Measurements from ENCODE around the gene PAGE3.

The PAGE3 gene

DNA sequence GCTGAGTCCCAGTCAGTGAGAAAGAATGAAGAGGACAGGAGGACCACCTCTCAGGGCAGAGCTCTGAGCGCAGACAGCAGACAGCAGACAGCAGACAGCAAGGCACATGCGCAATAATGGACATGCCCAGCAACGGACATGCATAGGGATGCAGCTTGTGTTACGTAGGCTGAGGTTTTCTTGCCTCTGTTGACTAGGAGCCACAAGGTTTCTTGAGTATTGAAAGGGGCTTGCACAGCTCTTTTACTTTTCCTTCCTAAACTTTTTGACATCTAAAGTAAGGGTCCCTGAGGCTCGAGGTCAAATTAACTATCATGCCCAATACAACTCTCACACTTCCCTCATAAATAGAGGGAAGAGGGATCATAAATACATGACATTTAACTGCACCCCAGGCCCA is at the start of gene PAGE3:
Gene PAGE3 (minus strand): TSS at position 101 of the 400 bp plus-strand sequence. CDS start 1,013 bp downstream, outside the sequence.
- Histone ChIP-seq H3K4me1 (ENCODE audit: control insufficient read depth, insufficient read depth, low read length) (no peaks in the 10 kb centered on the region), H3K27me3 (ENCODE audit: control insufficient read depth in 1 of 2, insufficient read depth in 2 of 2, low read length in 2 of 2) (peaks cover 0 to 11% of the 10 kb centered on the region in 2 donors), H3K9me3 (ENCODE audit: control insufficient read depth in 2 of 2, low read length in 2 of 2) (peaks cover 0 to 3% of the 10 kb centered on the region in 2 donors), H3K27ac (ENCODE audit: low read length) (no peak within 1 kb of the TSS), H3K4me3 (ENCODE audit: low read length in 2 of 2) (no peak within 1 kb of the TSS), H3K36me3 (ENCODE audit: control insufficient read depth in 2 of 2, insufficient read depth in 2 of 2, low read length in 2 of 2) (no peaks in the 10 kb centered on the region), H3K9ac (ENCODE audit: low read length in 2 of 2) (no peak within 1 kb of the TSS)

DNA sequence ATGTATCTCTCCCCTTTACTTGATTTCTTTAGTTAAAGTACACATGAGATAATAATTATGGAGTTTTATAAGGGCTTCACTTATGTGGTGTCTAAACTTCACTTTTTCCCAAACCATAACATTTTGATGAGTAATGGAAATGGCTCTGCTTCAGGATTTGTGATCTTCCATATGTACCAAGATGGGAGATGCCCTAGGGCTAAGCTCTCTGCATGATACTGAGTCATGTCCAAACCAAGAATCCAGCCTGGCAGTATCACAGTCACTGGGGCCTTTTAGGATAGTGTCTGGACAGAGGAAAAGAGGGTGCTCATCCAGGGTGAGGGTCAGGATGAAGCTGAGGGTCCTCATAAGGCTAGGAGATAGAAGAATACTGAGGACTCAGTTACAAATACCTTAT is 47.9 kb upstream of the PAGE3 start:
- H3K4me1 ChIP-seq (ENCODE audit: control insufficient read depth, insufficient read depth, low read length): no peaks in the 10 kb centered on the region
- no peaks in the 10 kb centered on the region for H3K36me3 ChIP-seq (ENCODE audit: control insufficient read depth in 2 of 2, insufficient read depth in 2 of 2, low read length in 2 of 2)
- H3K4me3 ChIP-seq (ENCODE audit: low read length in 2 of 2): no peak overlapping the region
- H3K27me3 ChIP-seq (ENCODE audit: control insufficient read depth in 1 of 2, insufficient read depth in 2 of 2, low read length in 2 of 2): no peaks in the 10 kb centered on the region
- H3K27ac ChIP-seq (ENCODE audit: low read length): no peak overlapping the region
- H3K9me3 ChIP-seq (ENCODE audit: control insufficient read depth in 2 of 2, low read length in 2 of 2): peaks cover 0 to 4% of the 10 kb centered on the region in 2 donors
- no peak overlapping the region for H3K9ac ChIP-seq (ENCODE audit: low read length in 2 of 2)

DNA sequence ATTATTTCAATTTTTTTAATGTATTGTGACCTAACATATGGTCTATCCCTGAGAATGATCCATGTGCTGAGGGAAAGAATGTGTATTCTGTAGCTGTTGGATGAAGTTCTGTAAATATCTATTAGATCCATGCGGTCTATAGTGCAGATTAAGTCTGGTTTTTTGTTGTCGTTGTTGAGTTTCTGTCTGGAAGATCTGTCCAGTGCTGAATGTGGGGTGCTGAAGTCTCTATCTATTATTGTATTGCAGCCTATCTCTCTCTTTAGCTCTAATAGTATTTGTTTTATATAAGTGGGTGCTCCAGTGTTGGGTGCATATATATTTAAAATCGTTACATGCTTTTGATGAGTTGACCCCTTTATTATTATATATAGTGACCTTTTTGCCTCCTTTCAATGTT is 26.2 kb upstream of the PAGE3 start:
- Histone ChIP-seq H3K36me3 (ENCODE audit: control insufficient read depth in 2 of 2, insufficient read depth in 2 of 2, low read length in 2 of 2) (no peaks in the 10 kb centered on the region), H3K9me3 (ENCODE audit: control insufficient read depth in 2 of 2, low read length in 2 of 2) (peaks cover 0 to 4% of the 10 kb centered on the region in 2 donors), H3K27me3 (ENCODE audit: control insufficient read depth in 1 of 2, insufficient read depth in 2 of 2, low read length in 2 of 2) (no peaks in the 10 kb centered on the region), H3K27ac (ENCODE audit: low read length) (no peak overlapping the region), H3K9ac (ENCODE audit: low read length in 2 of 2) (no peak overlapping the region), H3K4me3 (ENCODE audit: low read length in 2 of 2) (no peak overlapping the region), H3K4me1 (ENCODE audit: control insufficient read depth, insufficient read depth, low read length) (no peaks in the 10 kb centered on the region)

GRCh38 chrX:55279832-55280231 is 15.1 kb upstream of the PAGE3 start:
- Histone ChIP-seq H3K9me3 (ENCODE audit: control insufficient read depth in 2 of 2, low read length in 2 of 2) (no peaks in the 10 kb centered on the region), H3K9ac (ENCODE audit: low read length in 2 of 2) (no peak overlapping the region)

GRCh38 chrX:55260806-55261205 is 3.9 kb downstream of the PAGE3 start:
- Histone ChIP-seq H3K9me3 (ENCODE audit: control insufficient read depth in 2 of 2, low read length in 2 of 2) (no peaks in the 10 kb centered on the region), H3K4me3 (ENCODE audit: low read length in 2 of 2) (no peak overlapping the region)

More at GRCh38 chrX:55279832-55280231, 15.1 kb upstream of the PAGE3 start:
- Histone ChIP-seq H3K27ac (ENCODE audit: low read length) (no peak overlapping the region), H3K36me3 (ENCODE audit: control insufficient read depth in 2 of 2, insufficient read depth in 2 of 2, low read length in 2 of 2) (no peaks in the 10 kb centered on the region), H3K4me1 (ENCODE audit: control insufficient read depth, insufficient read depth, low read length) (no peaks in the 10 kb centered on the region), H3K27me3 (ENCODE audit: control insufficient read depth in 1 of 2, insufficient read depth in 2 of 2, low read length in 2 of 2) (no peaks in the 10 kb centered on the region), H3K4me3 (ENCODE audit: low read length in 2 of 2) (no peak overlapping the region)

DNA sequence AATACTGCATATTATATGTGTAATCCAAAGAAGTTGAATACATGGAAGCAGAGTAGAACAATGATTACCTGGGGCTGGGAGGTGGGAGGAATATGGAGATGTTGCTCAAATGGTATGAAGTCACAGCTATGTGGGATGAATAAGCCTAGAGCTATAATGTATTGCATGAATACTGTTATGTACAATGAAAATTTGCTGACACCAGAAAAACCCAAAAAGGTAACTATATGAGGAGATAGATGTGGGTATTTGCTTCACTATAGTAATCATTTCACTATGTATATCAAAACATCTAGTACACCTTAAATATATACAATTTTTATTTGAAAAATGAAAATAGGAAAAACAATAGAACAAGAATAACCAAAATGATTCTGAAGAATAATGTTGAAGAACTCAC is 11.2 kb downstream of the PAGE3 start:
- Histone ChIP-seq H3K9ac (ENCODE audit: low read length in 2 of 2) (no peak overlapping the region), H3K4me3 (ENCODE audit: low read length in 2 of 2) (no peak overlapping the region), H3K9me3 (ENCODE audit: control insufficient read depth in 2 of 2, low read length in 2 of 2) (peaks cover 0 to 2% of the 10 kb centered on the region in 2 donors), H3K36me3 (ENCODE audit: control insufficient read depth in 2 of 2, insufficient read depth in 2 of 2, low read length in 2 of 2) (no peaks in the 10 kb centered on the region), H3K4me1 (ENCODE audit: control insufficient read depth, insufficient read depth, low read length) (no peaks in the 10 kb centered on the region), H3K27me3 (ENCODE audit: control insufficient read depth in 1 of 2, insufficient read depth in 2 of 2, low read length in 2 of 2) (no peaks in the 10 kb centered on the region), H3K27ac (ENCODE audit: low read length) (no peak overlapping the region)

More at GRCh38 chrX:55260806-55261205, 3.9 kb downstream of the PAGE3 start:
- Histone ChIP-seq H3K27me3 (ENCODE audit: control insufficient read depth in 1 of 2, insufficient read depth in 2 of 2, low read length in 2 of 2) (peaks cover 0 to 11% of the 10 kb centered on the region in 2 donors), H3K9ac (ENCODE audit: low read length in 2 of 2) (no peak overlapping the region), H3K4me1 (ENCODE audit: control insufficient read depth, insufficient read depth, low read length) (no peaks in the 10 kb centered on the region), H3K36me3 (ENCODE audit: control insufficient read depth in 2 of 2, insufficient read depth in 2 of 2, low read length in 2 of 2) (no peaks in the 10 kb centered on the region), H3K27ac (ENCODE audit: low read length) (no peak overlapping the region)

GRCh38 chrX:55240788-55241340 is 23.9 kb downstream of the PAGE3 start:
- Histone ChIP-seq H3K4me3 (ENCODE audit: low read length in 2 of 2) (no peak overlapping the region), H3K9me3 (ENCODE audit: control insufficient read depth in 2 of 2, low read length in 2 of 2) (no peaks in the 10 kb centered on the region), H3K27ac (ENCODE audit: low read length) (no peak overlapping the region), H3K9ac (ENCODE audit: low read length in 2 of 2) (no peak overlapping the region), H3K36me3 (ENCODE audit: control insufficient read depth in 2 of 2, insufficient read depth in 2 of 2, low read length in 2 of 2) (no peaks in the 10 kb centered on the region), H3K4me1 (ENCODE audit: control insufficient read depth, insufficient read depth, low read length) (no peaks in the 10 kb centered on the region), H3K27me3 (ENCODE audit: control insufficient read depth in 1 of 2, insufficient read depth in 2 of 2, low read length in 2 of 2) (peaks cover 0 to 2% of the 10 kb centered on the region in 2 donors)

DNA sequence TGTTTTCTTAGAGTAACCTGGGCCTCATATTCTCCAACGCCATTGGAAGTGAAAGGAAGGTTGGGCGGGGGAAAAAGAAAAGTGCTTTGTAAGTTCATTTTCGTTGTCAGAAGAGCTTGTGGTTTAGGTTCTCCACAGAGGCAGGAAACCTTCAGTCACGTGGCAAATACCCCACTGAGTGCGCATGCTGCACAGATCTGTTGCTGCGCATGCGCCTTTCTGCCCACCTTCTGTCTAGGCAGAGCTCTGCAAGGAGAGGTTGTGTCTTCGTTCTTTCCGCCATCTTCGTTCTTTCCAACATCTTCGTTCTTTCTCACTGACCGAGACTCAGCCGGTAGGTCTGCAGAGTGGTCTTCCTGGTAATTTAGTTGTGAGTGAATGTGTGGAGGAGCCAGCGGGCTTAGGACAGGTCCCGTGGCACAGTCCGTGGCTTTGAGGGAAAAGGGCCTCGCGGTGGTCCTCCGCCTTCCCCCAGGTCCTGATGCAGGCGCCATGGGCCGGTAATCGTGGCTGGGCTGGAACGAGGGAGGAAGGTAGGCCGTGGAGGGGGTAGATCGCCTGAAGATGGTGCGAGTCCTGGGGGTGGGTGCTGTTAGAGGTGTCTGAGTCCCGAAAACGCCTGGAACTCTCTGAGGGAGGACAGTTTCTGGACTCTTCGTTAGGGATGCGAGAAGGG is 44.5 kb downstream of the PAGE3 start, which contains the start of gene PAGE5:
Gene PAGE5 (plus strand): TSS at position 228 of the 676 bp plus-strand sequence. CDS start 1,037 bp downstream, outside the sequence.
- Histone ChIP-seq H3K4me3 (ENCODE audit: low read length in 2 of 2) (no peak within 1 kb of the TSS), H3K9ac (ENCODE audit: low read length in 2 of 2) (no peak within 1 kb of the TSS), H3K36me3 (ENCODE audit: control insufficient read depth in 2 of 2, insufficient read depth in 2 of 2, low read length in 2 of 2) (no peaks in the 10 kb centered on the region), H3K9me3 (ENCODE audit: control insufficient read depth in 2 of 2, low read length in 2 of 2) (no peaks in the 10 kb centered on the region), H3K27me3 (ENCODE audit: control insufficient read depth in 1 of 2, insufficient read depth in 2 of 2, low read length in 2 of 2) (peaks cover 0 to 2% of the 10 kb centered on the region in 2 donors), H3K4me1 (ENCODE audit: control insufficient read depth, insufficient read depth, low read length) (no peaks in the 10 kb centered on the region), H3K27ac (ENCODE audit: low read length) (no peak within 1 kb of the TSS)

DNA sequence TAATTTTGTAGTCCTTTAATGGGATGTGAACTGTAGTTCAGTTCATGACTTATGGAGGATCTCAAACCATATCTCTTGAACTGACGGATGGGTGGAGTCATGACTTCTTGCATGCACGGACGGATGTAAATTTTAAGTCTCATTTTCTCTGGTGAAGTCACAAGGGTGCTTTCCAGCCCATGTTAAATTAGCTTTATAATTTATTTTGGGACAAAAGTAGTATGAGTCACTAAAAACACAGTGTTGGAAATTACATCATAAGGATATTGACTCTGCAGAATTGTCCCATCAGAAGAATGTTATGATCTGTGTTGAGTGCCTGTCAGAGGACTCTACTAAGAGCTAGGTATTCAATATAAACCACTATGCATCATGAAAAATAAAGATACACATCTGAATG is 51.3 kb downstream of the PAGE3 start:
- no peak overlapping the region for H3K27ac ChIP-seq (ENCODE audit: low read length)
- no peak overlapping the region for H3K4me3 ChIP-seq (ENCODE audit: low read length in 2 of 2)
- no peaks in the 10 kb centered on the region for H3K4me1 ChIP-seq (ENCODE audit: control insufficient read depth, insufficient read depth, low read length)
- no peak overlapping the region for H3K9ac ChIP-seq (ENCODE audit: low read length in 2 of 2)
- H3K27me3 ChIP-seq (ENCODE audit: control insufficient read depth in 1 of 2, insufficient read depth in 2 of 2, low read length in 2 of 2): no peaks in the 10 kb centered on the region
- H3K36me3 ChIP-seq (ENCODE audit: control insufficient read depth in 2 of 2, insufficient read depth in 2 of 2, low read length in 2 of 2): no peaks in the 10 kb centered on the region
- H3K9me3 ChIP-seq (ENCODE audit: control insufficient read depth in 2 of 2, low read length in 2 of 2): no peaks in the 10 kb centered on the region

DNA sequence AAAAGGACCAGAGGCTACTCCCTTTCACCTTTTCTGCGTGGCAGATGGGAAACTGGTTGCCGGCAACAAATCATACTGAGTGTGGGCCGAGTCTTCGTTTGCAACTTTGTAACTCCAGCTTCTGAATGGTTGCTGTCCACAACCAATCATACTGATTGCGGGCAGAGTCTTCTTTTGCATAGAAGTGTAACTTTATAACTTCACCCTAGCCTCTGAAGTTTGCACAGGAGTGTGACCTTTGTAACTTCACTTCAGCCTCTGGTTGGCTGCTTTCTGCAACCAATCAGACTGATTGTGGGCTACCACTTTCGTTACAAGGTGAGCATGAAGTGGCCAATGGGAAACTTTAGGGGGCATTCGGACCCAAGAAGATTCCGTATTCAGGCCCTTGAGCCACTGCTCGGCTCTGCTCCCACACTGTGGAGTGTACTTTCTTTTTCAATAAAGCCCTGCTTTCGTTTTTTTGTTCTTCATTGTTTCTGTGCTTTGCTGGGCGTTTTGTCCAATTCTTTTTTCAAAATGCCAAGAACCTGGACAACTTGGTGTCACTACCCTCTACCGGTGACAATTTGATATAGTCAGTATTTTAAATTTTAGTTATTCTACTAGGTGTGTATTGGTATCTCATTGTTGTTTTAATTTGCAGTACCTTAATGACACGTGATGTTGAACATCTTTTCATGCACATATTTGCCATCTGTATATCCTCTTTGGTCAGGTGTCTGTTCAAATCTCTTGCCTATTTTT is 53.6 kb downstream of the PAGE3 start:
- H3K36me3 ChIP-seq (ENCODE audit: control insufficient read depth in 2 of 2, insufficient read depth in 2 of 2, low read length in 2 of 2): no peaks in the 10 kb centered on the region
- H3K27me3 ChIP-seq (ENCODE audit: control insufficient read depth in 1 of 2, insufficient read depth in 2 of 2, low read length in 2 of 2): no peaks in the 10 kb centered on the region
- H3K4me1 ChIP-seq (ENCODE audit: control insufficient read depth, insufficient read depth, low read length): no peaks in the 10 kb centered on the region
- H3K9ac ChIP-seq (ENCODE audit: low read length in 2 of 2): no peak overlapping the region
- no peaks in the 10 kb centered on the region for H3K9me3 ChIP-seq (ENCODE audit: control insufficient read depth in 2 of 2, low read length in 2 of 2)
- H3K4me3 ChIP-seq (ENCODE audit: low read length in 2 of 2): no peak overlapping the region
- H3K27ac ChIP-seq (ENCODE audit: low read length): no peak overlapping the region

Measured in stomach smooth muscle (tissue), 2 donors.